MCF 10A (cell line): ENCODE measurements around the gene SLC25A48. TPM values are rescaled to one million over a fixed set of nuclear protein-coding genes. Genes with fewer than 3 reads are reported as not detected.
"Not testable (repeated sequence)": the region's sequence is repeated elsewhere in the genome, so short reads cannot be mapped to it uniquely, and the experiment has no call there.

Experiments used
- BruUV-seq: library from RNA; stranded (reverse); fragments of 400-500 nt; replicated peaks from 2 replicates; lab custom pipeline; 2021; lab: Mats Ljungman, UMichigan
- CTCF ChIA-PET: fragments of 300-600 bp; sonication (Branson Sonifier 250); formaldehyde crosslinking; extraction: SDS; loops from one replicate; lab custom pipeline; 2021; ENCODE audit warnings: antibody characterized with exemption, inconsistent platforms; lab: Yijun Ruan, JAX
- POLR2A ChIA-PET: fragments of 300-600, 350-650 bp; sonication (Branson Sonifier 250); formaldehyde crosslinking; extraction: SDS; loops from one replicate; lab custom pipeline; 2020; ENCODE audit warnings: antibody characterized with exemption, inconsistent platforms; lab: Yijun Ruan, JAX
- DNase-seq: peaks from one replicate; pipeline ENCODE4 v3.0.0-alpha.2; 2018; ENCODE audit not compliant: unreplicated experiment
- H3K27ac Mint-ChIP-seq: one replicate; pipeline ENCODE4 v1.8.0; 2022; ENCODE audit warnings: mild to moderate bottlenecking, low read depth, mixed read lengths; ENCODE audit not compliant: unreplicated experiment
- H3K27me3 Mint-ChIP-seq: one replicate; pipeline ENCODE4 v1.8.0; 2022; ENCODE audit warnings: mixed read lengths; ENCODE audit not compliant: insufficient read depth, unreplicated experiment
- H3K36me3 Mint-ChIP-seq: one replicate; pipeline ENCODE4 v1.8.0; 2022; ENCODE audit warnings: mild to moderate bottlenecking, moderate library complexity, mixed read lengths; ENCODE audit not compliant: insufficient read depth, unreplicated experiment
- H3K4me1 Mint-ChIP-seq: one replicate; pipeline ENCODE4 v1.8.0; 2022; ENCODE audit warnings: mixed read lengths; ENCODE audit not compliant: insufficient read depth, unreplicated experiment
- H3K4me3 Mint-ChIP-seq: one replicate; pipeline ENCODE4 v1.8.0; 2022; ENCODE audit warnings: mild to moderate bottlenecking, moderate library complexity, mixed read lengths; ENCODE audit not compliant: unreplicated experiment
- H3K9me3 Mint-ChIP-seq: one replicate; pipeline ENCODE4 v1.8.0; 2022; ENCODE audit warnings: mixed read lengths; ENCODE audit not compliant: unreplicated experiment
- CTCF ChIP-seq: fragments of 200-600 bp; IDR thresholded peaks from one replicate; pipeline ENCODE4 v1.8.0; 2022; ENCODE audit warnings: antibody characterized with exemption, mild to moderate bottlenecking; ENCODE audit not compliant: unreplicated experiment
- intact Hi-C: fragments of 100-400 bp; cut with micrococcal nuclease; formaldehyde crosslinking; loops from 2 replicates; pipeline ENCODE4 v1.14.1; 2022
- total RNA-seq: library from RNA; stranded (reverse); gene quantifications from 2 replicates; pipeline ENCODE4 v1.2.3, GENCODE V29; 2022

The SLC25A48 gene
- total RNA-seq, 1 experiment from 2014 or later: not detected

GRCh38 chr5:135835766-135836165 is 1.3 kb downstream of the SLC25A48 start:
- no TSS peak for BruUV-seq
- H3K27ac Mint-ChIP-seq: no peak overlapping the region
- TF ChIP-seq CTCF: no peak
- POLR2A ChIA-PET: no interaction called here
- intact Hi-C loops: no loop called here
- no peak overlapping the region for H3K4me3 Mint-ChIP-seq
- H3K9me3 Mint-ChIP-seq: no peaks in the 10 kb centered on the region
- no peaks in the 10 kb centered on the region for H3K36me3 Mint-ChIP-seq
- H3K4me1 Mint-ChIP-seq: peaks cover 5% of the 10 kb centered on the region
- no peak for DNase-seq
- CTCF ChIA-PET: interaction anchor here (0.6 to 12.2 kb wide), 6 partner anchors 12 to 1403 kb away, joined by 3 to 482 read pairs (median 4); no protein-coding TSS in a partner anchor
- peaks cover 77% of the 10 kb centered on the region for H3K27me3 Mint-ChIP-seq

GRCh38 chr5:135838395-135838794 is 3.9 kb downstream of the SLC25A48 start:
- POLR2A ChIA-PET: interaction anchor here (1.3 kb wide), 1 partner anchor 273 kb away, joined by 3 read pairs; no protein-coding TSS in a partner anchor
- H3K27me3 Mint-ChIP-seq: peaks cover 74% of the 10 kb centered on the region
- H3K9me3 Mint-ChIP-seq: not testable (repeated sequence)

GRCh38 chr5:135839566-135839965 is 5.1 kb downstream of the SLC25A48 start:
- ChIA-PET CTCF (interaction anchor here (0.6 to 8.8 kb wide), 6 partner anchors 9 to 382 kb away, joined by 3 to 76 read pairs (median 4); no protein-coding TSS in a partner anchor), POLR2A (no interaction called here)
- no TSS peak for BruUV-seq
- intact Hi-C loops: no loop called here
- Mint-ChIP-seq H3K36me3 (no peaks in the 10 kb centered on the region), H3K27ac (no peak overlapping the region), H3K4me3 (no peak overlapping the region), H3K4me1 (no peaks in the 10 kb centered on the region), H3K27me3 (peaks cover 64% of the 10 kb centered on the region), H3K9me3 (no peaks in the 10 kb centered on the region)
- TF ChIP-seq CTCF: no peak
- DNase-seq: no peak

More at GRCh38 chr5:135838395-135838794, 3.9 kb downstream of the SLC25A48 start:
- H3K4me3 Mint-ChIP-seq, H3K4me1 Mint-ChIP-seq, DNase-seq, BruUV-seq, intact Hi-C loops, H3K36me3 Mint-ChIP-seq, H3K27ac Mint-ChIP-seq: not testable (repeated sequence)
- CTCF ChIA-PET: interaction anchor here (0.7 to 8.8 kb wide), 7 partner anchors 8 to 380 kb away, joined by 3 to 76 read pairs (median 3); no protein-coding TSS in a partner anchor

GRCh38 chr5:135840959-135841358 is 6.5 kb downstream of the SLC25A48 start:
- H3K4me1 Mint-ChIP-seq: no peaks in the 10 kb centered on the region
- H3K36me3 Mint-ChIP-seq: no peaks in the 10 kb centered on the region
- no TSS peak for BruUV-seq
- DNase-seq: no peak
- no peak for TF ChIP-seq CTCF
- ChIA-PET CTCF (interaction anchor here (0.6 to 8.8 kb wide), 3 partner anchors 11 to 371 kb away, joined by 3 to 76 read pairs (median 5); no protein-coding TSS in a partner anchor), POLR2A (no interaction called here)
- no peak overlapping the region for H3K27ac Mint-ChIP-seq
- H3K9me3 Mint-ChIP-seq: no peaks in the 10 kb centered on the region
- H3K27me3 Mint-ChIP-seq: peaks cover 62% of the 10 kb centered on the region
- intact Hi-C loops: no loop called here
- no peak overlapping the region for H3K4me3 Mint-ChIP-seq
